SK-N-SH treated with all-trans-retinoic acid at 6 μM for 48 hours (cell line): Measurements from ENCODE around the gene PLD2.

Experiments
- ATAC-seq: fragments of 200-7000 bp; cut with Tn5 transposase; 3 replicates; pipeline ENCODE4 v1.9.1; 2020; ENCODE audit warnings: mild to moderate bottlenecking, moderate library complexity
- ARNTL ChIP-seq: fragments of 450-650 bp; formaldehyde crosslinking; IDR thresholded peaks from 2 replicates; pipeline ENCODE4 v1.5.0; 2020; ENCODE audit warnings: low read depth, mild to moderate bottlenecking, moderate library complexity, borderline replicate concordance
- BACH2 ChIP-seq: fragments of 250-450 bp; sonication (Bioruptor Pico); IDR thresholded peaks from 2 replicates; pipeline ENCODE4 v1.9.0; 2021; ENCODE audit warnings: mild to moderate bottlenecking, borderline replicate concordance
- CREB5 ChIP-seq: fragments of 250-450 bp; sonication (Bioruptor Pico); IDR thresholded peaks from 2 replicates; pipeline ENCODE4 v1.5.1; 2020; ENCODE audit warnings: low read depth, mild to moderate bottlenecking, moderate library complexity
- CSRNP3 ChIP-seq: fragments of 250-450 bp; sonication (Bioruptor Pico); IDR thresholded peaks from 2 replicates; pipeline ENCODE4 v1.5.1; 2021; ENCODE audit warnings: mild to moderate bottlenecking, moderate library complexity
- GLIS3 ChIP-seq: fragments of 250-450 bp; sonication (Bioruptor Pico); IDR thresholded peaks from 2 replicates; pipeline ENCODE4 v1.5.0; 2020; ENCODE audit warnings: mild to moderate bottlenecking, moderate library complexity
- PATZ1 ChIP-seq: fragments of 250-450 bp; sonication (Bioruptor Pico); IDR thresholded peaks from 2 replicates; pipeline ENCODE4 v1.8.0; 2020; ENCODE audit warnings: mild to moderate bottlenecking, moderate library complexity, borderline replicate concordance
- PPARA ChIP-seq: fragments of 250-450 bp; sonication (Bioruptor Pico); IDR thresholded peaks from 2 replicates; pipeline ENCODE4 v1.5.0; 2020; ENCODE audit warnings: mild to moderate bottlenecking, borderline replicate concordance
- RARB ChIP-seq: fragments of 250-450 bp; sonication (Bioruptor Pico); IDR thresholded peaks from 2 replicates; pipeline ENCODE4 v1.8.0; 2021; ENCODE audit warnings: mild to moderate bottlenecking, moderate library complexity
- SNAI2 ChIP-seq: fragments of 250-450 bp; sonication (Bioruptor Pico); IDR thresholded peaks from 2 replicates; pipeline ENCODE4 v1.5.0; 2020; ENCODE audit warnings: mild to moderate bottlenecking, moderate library complexity
- TCF4 ChIP-seq: fragments of 250-450 bp; sonication (Bioruptor Pico); IDR thresholded peaks from 2 replicates; pipeline ENCODE4 v1.8.0; 2021; ENCODE audit warnings: mild to moderate bottlenecking, moderate library complexity, borderline replicate concordance
- TOX ChIP-seq: fragments of 250-450 bp; sonication (Bioruptor Pico); IDR thresholded peaks from 2 replicates; pipeline ENCODE4 v1.8.0; 2021; ENCODE audit warnings: mild to moderate bottlenecking, moderate library complexity, borderline replicate concordance
- ZFP3 ChIP-seq: fragments of 250-450 bp; sonication (Bioruptor Pico); IDR thresholded peaks from 2 replicates; pipeline ENCODE4 v1.5.0; 2020; ENCODE audit warnings: mild to moderate bottlenecking, moderate library complexity
- ZFP30 ChIP-seq: fragments of 450-650 bp; formaldehyde crosslinking; IDR thresholded peaks from 2 replicates; pipeline ENCODE4 v1.5.0; 2022; ENCODE audit warnings: mild to moderate bottlenecking, moderate library complexity
- ZNF565 ChIP-seq: fragments of 450-650 bp; formaldehyde crosslinking; conservative IDR thresholded peaks from 2 replicates; pipeline ENCODE4 v1.5.0; 2020; ENCODE audit warnings: low read depth, mild to moderate bottlenecking, moderate library complexity
- ZNF70 ChIP-seq: fragments of 450-650 bp; formaldehyde crosslinking; IDR thresholded peaks from 2 replicates; pipeline ENCODE4 v1.5.0; 2020; ENCODE audit warnings: mild to moderate bottlenecking, moderate library complexity
- ZNF8 ChIP-seq: fragments of 450-650 bp; formaldehyde crosslinking; IDR thresholded peaks from 2 replicates; pipeline ENCODE4 v1.5.0; 2020; ENCODE audit warnings: mild to moderate bottlenecking, moderate library complexity

The PLD2 gene

GRCh38 chr17:4870855-4871254 is 63.9 kb downstream of the PLD2 start:
- ATAC-seq: no peak
- TF ChIP-seq CREB5 (no peak), ZNF8 (CRISPR knock-in tag) (no peak), ZFP30 (CRISPR knock-in tag) (no peak), PATZ1 (CRISPR knock-in tag) (no peak), PPARA (no peak), ZNF70 (CRISPR knock-in tag) (no peak)

- ATAC-seq: no peak
- TF ChIP-seq TCF4 (CRISPR knock-in tag) (no peak), GLIS3 (CRISPR knock-in tag) (no peak), TOX (CRISPR knock-in tag) (no peak), BACH2 (CRISPR knock-in tag) (no peak), PATZ1 (CRISPR knock-in tag) (no peak), CREB5 (no peak), ZFP3 (CRISPR knock-in tag) (no peak), ARNTL (no peak), RARB (no peak), SNAI2 (CRISPR knock-in tag) (no peak), ZNF8 (CRISPR knock-in tag) (no peak), ZNF565 (CRISPR knock-in tag) (no peak), CSRNP3 (CRISPR knock-in tag) (no peak)
- TF ChIP-seq, all 23 proteins: peak for 0
These were observed 65.8 kb downstream of the PLD2 start for GRCh38 chr17:4872786-4873185.
